Stimulated activated CD4-positive, alpha-beta T cell treated with anti-CD3 and anti-CD28 coated beads, Interleukin-1b, Interleukin-23, amount 100 ng/mL, for 48 hours (primary cell): ENCODE results near the gene KIFC3.
"Not testable (repeated sequence)": the region's sequence is repeated elsewhere in the genome, so short reads cannot be mapped to it uniquely, and the experiment has no call there.

Source experiments
- DNase-seq: peaks from one replicate; pipeline ENCODE4 v3.0.0-alpha.2; 2020

KIFC3 gene

GRCh38 chr16:57786632-57787518 lies 15.4 kb downstream of the KIFC3 start:
- DNase-seq: no peak

DNA sequence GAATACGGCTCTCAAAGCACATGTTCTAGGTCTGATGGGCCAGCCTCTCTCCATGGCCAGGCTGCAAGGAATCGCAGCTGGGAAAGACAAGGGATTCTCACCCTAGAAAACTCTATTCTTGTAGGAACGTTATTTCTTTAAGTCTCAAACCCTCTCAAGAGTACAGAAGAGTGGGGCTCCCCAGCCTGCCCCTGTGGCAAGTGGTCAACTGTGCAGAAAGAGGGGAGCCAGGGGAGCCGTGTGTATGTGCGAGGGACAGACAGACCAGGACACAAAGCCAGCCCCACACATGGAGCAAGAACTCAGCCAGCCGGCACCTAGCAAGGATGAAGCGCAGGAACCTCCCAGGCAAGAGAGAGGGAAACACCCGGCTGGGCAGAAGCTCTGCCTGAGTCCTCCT lies 16.4 kb downstream of the KIFC3 start:
- no peak for DNase-seq

DNA sequence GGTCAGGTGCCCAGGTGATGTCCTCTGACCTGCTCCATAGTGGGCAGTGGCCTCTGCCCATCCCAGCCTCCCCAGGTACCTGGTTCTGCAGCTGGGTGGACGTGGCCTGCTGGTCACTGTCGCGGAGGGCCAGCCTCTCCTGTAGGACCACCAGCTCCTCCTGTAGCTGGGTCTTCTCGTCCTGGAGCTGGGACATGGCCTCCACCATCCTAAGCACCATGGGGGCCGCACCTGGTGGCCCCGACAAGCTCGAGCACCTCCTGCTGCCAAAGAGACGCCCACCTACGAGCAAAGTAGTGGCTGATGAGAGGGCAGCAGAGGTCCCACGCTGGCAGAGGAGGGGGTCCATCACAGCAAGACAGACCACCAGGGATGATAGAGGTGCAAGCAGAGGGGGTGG lies 16.9 kb downstream of the KIFC3 start:
- DNase-seq: no peak

DNA sequence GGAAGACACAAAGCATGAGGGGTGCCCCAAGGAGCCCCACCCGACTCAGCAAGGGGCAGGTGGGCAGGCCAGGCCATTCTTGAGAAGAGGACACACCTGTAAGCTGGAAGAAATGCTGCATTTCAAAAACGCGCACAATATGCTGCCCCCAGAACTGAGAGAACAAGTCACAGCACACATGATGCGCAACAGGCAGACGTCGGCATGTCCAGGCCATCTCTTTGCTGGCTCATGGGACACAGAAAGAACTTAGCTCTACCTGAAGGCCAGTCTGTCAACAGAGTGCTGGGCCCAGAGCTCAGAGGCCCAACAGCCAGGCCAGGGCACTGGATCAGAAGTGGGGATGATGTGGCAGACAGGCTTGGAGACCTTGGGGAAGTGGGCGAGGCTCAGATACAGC lies 18.0 kb downstream of the KIFC3 start:
- no peak for DNase-seq

DNA sequence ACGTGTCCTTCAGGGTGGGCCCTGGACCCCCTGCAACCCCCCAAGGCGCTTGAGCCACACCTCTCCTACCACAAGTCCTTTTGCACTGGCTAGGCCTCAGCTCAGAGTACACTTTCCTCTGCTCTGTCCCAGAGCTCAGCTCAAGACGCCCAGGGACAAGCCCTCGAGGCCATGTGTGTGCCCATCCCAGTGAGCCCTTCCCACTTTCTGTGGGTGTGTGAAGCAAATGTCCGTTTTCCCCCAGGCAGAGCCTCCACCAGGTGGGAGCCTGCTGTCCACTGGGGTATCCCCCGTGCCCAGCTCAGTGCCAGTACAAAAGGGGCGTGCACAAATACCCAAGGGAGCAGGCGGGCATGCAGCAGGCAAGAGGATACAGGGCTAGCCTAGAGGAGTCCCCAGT lies 18.4 kb downstream of the KIFC3 start:
- no peak for DNase-seq

DNA sequence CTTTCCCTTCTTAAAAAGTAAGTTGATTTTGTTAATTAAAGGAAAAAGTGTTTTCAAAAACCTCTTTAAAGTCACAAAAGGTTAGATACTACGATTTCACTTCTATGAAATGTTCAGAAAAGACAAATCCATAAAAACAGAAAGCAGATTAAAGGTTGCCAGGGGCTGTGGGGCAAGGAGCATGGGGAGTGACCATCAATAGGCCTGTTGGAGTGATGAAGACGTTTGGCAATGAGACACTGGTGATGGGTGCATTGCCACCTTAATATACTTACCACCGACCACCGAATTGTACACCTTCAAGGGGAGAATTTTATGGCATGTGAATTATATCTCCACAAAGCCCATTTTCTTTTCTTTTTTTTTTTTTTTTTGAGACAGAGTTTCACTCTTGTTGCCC lies 19.2 kb downstream of the KIFC3 start:
- no peak for DNase-seq

DNA sequence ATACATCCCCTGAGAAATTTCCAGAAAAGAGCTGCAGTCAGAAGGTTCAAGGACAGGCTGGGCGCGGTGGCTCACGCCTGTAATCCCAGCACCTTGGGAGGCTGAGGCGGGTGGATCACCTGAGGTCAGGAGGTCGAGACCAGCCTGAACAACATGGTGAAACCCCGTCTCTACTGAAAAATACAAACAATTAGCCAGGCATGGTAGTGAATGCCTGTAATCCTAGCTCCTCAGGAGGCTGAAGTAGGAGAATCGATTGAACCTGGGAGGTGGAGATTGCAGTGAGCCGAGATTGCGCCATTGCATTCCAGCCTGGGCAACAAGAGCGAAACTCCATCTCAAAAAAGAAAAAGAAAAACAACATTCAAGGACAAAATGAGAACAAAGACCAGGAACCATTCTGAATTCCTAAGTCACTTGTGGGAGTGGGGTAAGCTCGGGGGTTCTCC lies 19.7 kb downstream of the KIFC3 start:
- DNase-seq: not testable (repeated sequence)

DNA sequence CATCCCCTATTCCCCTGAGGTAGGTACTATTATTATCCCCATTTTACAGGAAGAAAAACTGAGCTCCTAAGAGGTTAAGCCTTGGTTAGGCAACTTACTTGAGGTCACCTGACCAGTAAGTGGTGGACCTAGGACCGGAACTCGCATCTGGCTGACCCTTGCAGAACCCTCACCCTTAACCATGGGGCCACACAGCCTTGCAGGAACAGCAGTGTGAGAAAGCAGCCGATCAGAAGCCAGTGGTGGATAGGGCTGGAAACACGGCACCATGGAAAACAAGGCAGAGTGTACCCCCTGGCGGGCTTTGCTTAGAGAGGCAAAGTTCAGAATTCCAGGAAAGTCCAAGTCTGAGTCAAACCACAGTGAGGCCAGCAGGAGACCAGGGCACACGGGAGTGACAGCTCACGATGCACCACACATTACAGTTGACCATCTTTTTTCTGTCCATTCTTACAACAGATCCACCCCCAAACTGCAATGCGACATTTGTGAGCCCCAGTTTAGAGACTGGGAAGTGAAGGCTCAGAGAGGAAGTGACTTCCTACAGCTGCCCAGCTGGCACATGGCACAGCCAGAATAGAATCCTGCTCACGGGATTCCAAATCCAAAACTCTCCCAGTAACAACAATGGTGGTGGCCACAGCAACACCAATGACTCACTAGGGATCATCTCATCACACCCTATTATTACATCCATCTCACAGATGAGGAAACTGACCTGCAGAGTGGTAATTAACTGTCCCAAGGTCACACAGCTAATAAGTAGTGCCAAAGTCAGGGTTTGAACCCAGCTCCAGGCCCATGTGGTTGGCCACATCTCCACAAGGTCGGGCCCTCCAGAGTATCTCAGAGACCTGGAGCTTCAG lies 20.3 kb downstream of the KIFC3 start:
- DNase-seq: no peak

GRCh38 chr16:57781349-57781740 lies 20.9 kb downstream of the KIFC3 start:
- DNase-seq: no peak

- not testable (repeated sequence) for DNase-seq
These were observed 22.5 kb downstream of the KIFC3 start for GRCh38 chr16:57779836-57780235.

- DNase-seq: no peak
These were observed 23.6 kb downstream of the KIFC3 start for GRCh38 chr16:57778658-57779057.

GRCh38 chr16:57775661-57776469 lies 26.4 kb downstream of the KIFC3 start:
- no peak for DNase-seq

- no peak for DNase-seq
These were observed 27.5 kb downstream of the KIFC3 start for GRCh38 chr16:57774705-57775285.

DNA sequence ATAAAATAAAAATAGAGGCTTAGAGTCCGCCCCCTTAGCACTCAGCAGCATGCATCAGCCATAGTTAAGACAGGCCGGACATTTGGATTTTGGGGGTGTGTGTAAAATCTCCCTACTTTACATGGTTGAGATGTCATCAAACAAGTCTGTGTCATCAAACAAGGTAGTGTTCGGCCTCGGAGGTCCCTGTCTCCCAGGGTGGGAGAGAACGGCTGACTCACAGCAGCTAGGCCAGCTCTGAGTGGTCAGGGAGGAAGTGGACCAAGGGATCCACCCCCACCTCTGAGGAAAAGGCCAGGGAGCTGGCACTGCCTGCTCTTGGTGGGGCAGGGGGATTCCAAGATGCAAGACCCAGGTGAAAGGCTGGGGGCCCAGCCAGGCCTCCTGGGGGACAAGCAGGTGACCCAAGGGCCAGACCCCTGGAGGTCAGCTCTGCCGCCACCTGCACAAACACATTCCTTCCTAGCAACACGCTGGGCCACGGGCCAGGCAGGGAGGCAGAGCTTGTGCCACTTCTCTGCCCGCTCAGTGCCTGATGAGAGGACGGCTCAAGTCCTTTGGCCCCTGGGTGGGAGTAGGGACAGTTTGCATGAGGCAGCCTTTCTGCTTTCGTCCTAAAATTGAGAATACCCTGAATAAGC lies 28.5 kb downstream of the KIFC3 start:
- DNase-seq: no peak

- no peak for DNase-seq
These were observed 29.3 kb downstream of the KIFC3 start for GRCh38 chr16:57773019-57773418.

DNA sequence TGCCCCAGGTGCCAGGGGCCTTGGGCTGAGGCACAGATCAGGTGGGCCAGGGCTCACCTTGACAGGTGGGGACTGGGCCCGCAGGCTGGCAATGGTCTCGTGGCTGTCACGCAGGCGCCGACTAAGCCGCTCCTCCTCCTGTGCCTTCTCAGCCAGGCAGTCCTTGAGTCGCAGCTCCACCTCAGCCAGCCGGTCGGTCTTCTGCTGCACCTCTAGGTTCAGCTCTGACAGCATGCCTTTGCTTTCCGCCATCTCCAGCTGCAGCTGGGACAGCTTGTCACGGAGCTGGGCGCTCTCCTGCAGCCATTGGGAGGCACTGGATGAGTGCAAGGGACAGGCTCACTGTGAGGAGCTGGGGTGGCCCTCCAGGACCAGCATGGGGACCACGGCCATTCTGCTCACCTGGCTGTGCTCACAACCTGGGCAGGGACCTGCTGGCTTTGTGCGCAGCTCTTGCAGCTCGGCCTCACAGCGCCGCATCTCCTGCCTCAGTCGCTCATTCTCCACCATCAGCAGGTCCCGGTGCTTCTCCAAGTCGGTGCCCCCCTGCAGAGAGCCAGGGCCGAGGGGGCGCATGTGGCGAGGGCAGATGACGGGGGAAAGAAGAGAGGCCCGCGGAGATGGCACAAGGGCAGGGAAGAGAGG lies 31.0 kb downstream of the KIFC3 start:
- DNase-seq: no peak

DNA sequence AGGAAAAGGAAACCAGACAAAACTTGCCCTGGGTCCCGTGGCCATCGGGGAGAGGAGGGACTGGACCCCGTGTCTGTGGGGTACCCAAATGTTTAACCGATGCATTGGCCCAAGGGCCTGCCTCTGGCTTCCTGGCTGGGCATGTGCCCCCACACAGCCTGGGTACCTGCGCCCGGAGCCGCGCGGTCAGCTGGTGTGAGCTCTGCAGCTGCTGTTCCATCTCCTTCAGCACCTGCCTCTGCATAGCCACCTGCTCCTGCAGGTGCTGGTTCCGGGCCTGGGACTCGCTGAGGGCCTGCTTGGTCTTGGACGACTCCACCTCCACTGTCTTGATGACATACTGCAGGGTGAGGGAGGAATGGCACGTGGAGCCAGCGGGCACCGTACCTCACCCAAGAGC lies 31.9 kb downstream of the KIFC3 start:
- no peak for DNase-seq

- DNase-seq: no peak
These were observed 32.6 kb downstream of the KIFC3 start for GRCh38 chr16:57769541-57770145.

DNA sequence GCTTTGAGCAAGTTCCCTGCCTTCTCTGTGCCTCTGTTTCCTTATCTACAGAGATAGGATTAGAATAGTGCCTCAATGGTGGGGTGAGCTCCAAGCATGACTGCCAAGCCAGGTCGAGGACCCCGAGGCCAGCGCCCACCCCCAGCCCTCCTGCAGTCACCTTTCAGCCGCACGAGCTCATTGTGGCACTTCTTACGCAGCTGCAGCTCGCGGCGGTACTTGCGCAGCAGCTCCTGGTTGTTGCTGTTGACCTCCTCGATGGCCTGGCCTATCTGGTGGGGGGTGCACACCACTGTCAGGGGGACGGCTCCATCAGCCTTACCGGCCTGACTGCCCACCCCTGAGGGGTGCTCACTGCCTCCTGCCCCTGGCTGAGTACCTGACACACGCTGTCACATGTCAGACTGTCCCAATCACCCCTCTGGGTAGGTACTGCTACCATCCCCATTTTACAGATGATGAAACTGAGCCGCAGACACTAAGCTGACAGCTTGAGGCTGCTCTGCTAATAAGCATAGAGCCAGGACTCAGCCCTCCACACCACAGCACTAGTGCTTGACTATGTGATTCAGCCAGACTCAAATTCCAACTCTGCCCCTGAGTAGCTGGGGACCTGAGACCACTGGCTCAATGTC lies 35.5 kb downstream of the KIFC3 start:
- no peak for DNase-seq

DNA sequence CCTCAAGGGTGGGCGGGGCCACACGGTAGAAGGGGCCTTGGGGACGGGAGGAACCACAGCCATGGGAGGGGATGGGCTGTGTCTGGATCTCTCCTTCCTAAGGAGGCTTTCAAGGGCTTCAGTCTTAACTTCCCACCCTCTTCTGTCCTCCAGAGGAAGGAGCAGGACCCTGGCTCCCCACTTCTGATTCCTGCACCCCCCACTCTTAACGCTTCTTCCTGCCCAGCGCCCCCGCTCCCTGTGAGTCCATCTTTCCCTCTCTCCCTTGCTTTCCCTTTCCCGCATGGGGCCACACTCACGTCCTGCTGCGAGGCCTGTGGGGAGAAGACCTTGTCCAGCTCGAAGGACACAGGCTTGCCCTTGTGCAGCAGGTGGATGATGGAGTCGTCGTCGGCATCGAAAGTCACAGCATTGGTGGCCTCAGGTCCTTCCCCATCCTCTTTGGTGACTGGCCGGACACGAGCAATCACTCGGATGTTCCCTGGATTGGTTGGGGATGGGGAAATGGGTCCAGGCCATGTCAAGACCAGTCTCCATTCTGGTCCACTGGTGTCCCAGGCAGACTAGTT lies 37.0 kb downstream of the KIFC3 start:
- no peak for DNase-seq
